HepG2 (cell line): ENCODE measurements around the gene CARS2. TPM values are rescaled to one million over a fixed set of nuclear protein-coding genes. Genes with fewer than 3 reads are reported as not detected.
A peak's percentile ranks its signal among the peaks of the same experiment; 100 is the strongest.

Experiments
- ATAC-seq: fragments of 200-7000 bp; cut with Tn5 transposase; 3 replicates; pipeline ENCODE4 v1.9.1; 2020; ENCODE audit warnings: mild to moderate bottlenecking, moderate library complexity
- BruUV-seq: library from RNA; stranded (reverse); fragments of 400-500 nt; replicated peaks from 2 replicates; lab custom pipeline; 2021; lab: Mats Ljungman, UMichigan
- CTCF ChIA-PET: fragments of 300-600 bp; formaldehyde crosslinking; extraction: SDS; loops from one replicate; lab custom pipeline; 2021; ENCODE audit warnings: low total read pairs, inconsistent platforms, low intra/inter-chr PET ratio; lab: Yijun Ruan, JAX
- POLR2A ChIA-PET: fragments of 350-600 bp; sonication (Branson Sonifier 250); formaldehyde crosslinking; loops from one replicate; lab custom pipeline; 2020; ENCODE audit warnings: antibody characterized with exemption, inconsistent platforms; lab: Yijun Ruan, JAX
- DNase-seq: peaks from one replicate; pipeline ENCODE4 v3.0.0-alpha.2; 2015; ENCODE audit warnings: low spot score
- FAIRE-seq: peaks from 3 replicates; lab custom pipeline; 2011; peaks lifted over from hg19 to GRCh38; lab: Jason Lieb, UNC
- H2AFZ ChIP-seq: one replicate; pipeline ENCODE4 v1.6.1; 2011; ENCODE audit warnings: low read length, inconsistent platforms
- H3K27ac ChIP-seq: fragments of 300-600 bp; 3 replicates; pipeline ENCODE4 v1.8.0; 2011; ENCODE audit warnings: mixed run types, mild to moderate bottlenecking, mixed read lengths, low read length, inconsistent platforms; ENCODE audit not compliant: insufficient read depth; ENCODE audit errors: extremely low read length
- H3K27me3 ChIP-seq, 2 experiments: fragments of 200-600 bp in 1 of 2; 2 replicates in 1 of 2; 3 replicates in 1 of 2; pipeline versions ENCODE4 v1.6.0 to v1.8.0; 2011; ENCODE audit warnings: low read length in 2 of 2, mild to moderate bottlenecking in 2 of 2, moderate library complexity in 2 of 2, inconsistent platforms in 1 of 2; ENCODE audit not compliant: insufficient read depth in 2 of 2, control insufficient read depth in 1 of 2
- H3K36me3 ChIP-seq, 2 experiments: fragments of 200-600 bp in 1 of 2; replicated peaks in 1 of 2; 2 replicates in 1 of 2; 3 replicates in 1 of 2; pipeline versions ENCODE4 v1.5.1 to v1.8.0; 2011; ENCODE audit warnings: low read length in 2 of 2, inconsistent platforms in 1 of 2; ENCODE audit not compliant: insufficient read depth in 2 of 2, control insufficient read depth in 1 of 2
- H3K4me1 ChIP-seq: 2 replicates; pipeline ENCODE4 v1.5.1; 2012; ENCODE audit warnings: low read length, inconsistent platforms; ENCODE audit not compliant: insufficient read depth
- H3K4me2 ChIP-seq: 2 replicates; pipeline ENCODE4 v1.6.0; 2011; ENCODE audit warnings: low read depth, low read length, inconsistent platforms
- H3K4me3 ChIP-seq, 3 experiments: fragments of 200-600 bp in 1 of 3; sonication (generic), shearing (Covaris generic) in 1 of 3; replicated peaks in 1 of 3; 2 replicates each; pipeline ENCODE4 v1.5.1; 2011 to 2016; ENCODE audit warnings: low read length in 3 of 3, inconsistent platforms in 2 of 3, low read depth in 2 of 3, mild to moderate bottlenecking in 2 of 3, control low read depth in 1 of 3, mixed read lengths in 1 of 3; ENCODE audit not compliant: insufficient read depth in 1 of 3
- H3K79me2 ChIP-seq: one replicate; pipeline ENCODE4 v1.6.1; 2011; ENCODE audit warnings: low read length, inconsistent platforms; ENCODE audit not compliant: insufficient read depth
- H3K9ac ChIP-seq: 2 replicates; pipeline ENCODE4 v1.6.0; 2011; ENCODE audit warnings: mild to moderate bottlenecking, low read depth, low read length, inconsistent platforms; ENCODE audit not compliant: insufficient read depth
- H3K9me3 ChIP-seq: 2 replicates; pipeline ENCODE4 v1.5.1; 2012; ENCODE audit warnings: mild to moderate bottlenecking, low read length
- H4K20me1 ChIP-seq: 2 replicates; pipeline ENCODE4 v1.6.0; 2011; ENCODE audit warnings: inconsistent platforms, mild to moderate bottlenecking, low read length, moderate library complexity; ENCODE audit not compliant: insufficient read depth
- AGO2 ChIP-seq: fragments of 200-400 bp; formaldehyde crosslinking; optimal IDR thresholded peaks from 2 replicates; pipeline ENCODE3; 2017; ENCODE audit warnings: mild to moderate bottlenecking, low read depth, low read length, moderate library complexity
- AKAP8 ChIP-seq: sonication (generic); formaldehyde crosslinking; IDR thresholded peaks from 2 replicates; pipeline ENCODE4 v1.5.1; 2020; ENCODE audit warnings: mild to moderate bottlenecking, missing genetic modification reagents
- FOXA1 ChIP-seq, 2 experiments: fragments of 450-650 bp in 1 of 2; sonication (generic) in 1 of 2; formaldehyde crosslinking in 1 of 2; IDR thresholded peaks; 2 replicates each; pipeline versions ENCODE4 v1.4.0 to v1.6.1; 2016 to 2020; ENCODE audit warnings: missing genetic modification reagents in 1 of 2
- FOXA3 ChIP-seq: IDR thresholded peaks from 2 replicates; pipeline ENCODE4 v1.6.1; 2016; ENCODE audit warnings: missing genetic modification reagents, missing compliant biosample characterization
- JUN ChIP-seq: sonication (generic); formaldehyde crosslinking; IDR thresholded peaks from 2 replicates; pipeline ENCODE4 v1.4.0; 2020; ENCODE audit warnings: mild to moderate bottlenecking, missing genetic modification reagents
- KDM2A ChIP-seq: sonication (generic); formaldehyde crosslinking; IDR thresholded peaks from 2 replicates; pipeline ENCODE4 v1.4.0; 2020; ENCODE audit warnings: low read depth, missing genetic modification reagents, borderline replicate concordance
- KLF9 ChIP-seq: IDR thresholded peaks from 2 replicates; pipeline ENCODE4 v1.6.1; 2016; ENCODE audit warnings: low read depth
- MIER2 ChIP-seq: IDR thresholded peaks from 2 replicates; pipeline ENCODE4 v1.6.1; 2016; ENCODE audit warnings: missing biosample characterization, missing genetic modification reagents
- MIER3 ChIP-seq: IDR thresholded peaks from 2 replicates; pipeline ENCODE4 v1.6.1; 2016; ENCODE audit warnings: missing compliant biosample characterization, borderline replicate concordance
- PRMT3 ChIP-seq: sonication (generic); formaldehyde crosslinking; IDR thresholded peaks from 2 replicates; pipeline ENCODE4 v1.8.1; 2022; ENCODE audit warnings: low read depth, mild to moderate bottlenecking, moderate library complexity, missing genetic modification reagents, borderline replicate concordance
- RFX1 ChIP-seq: fragments of 450-650 bp; IDR thresholded peaks from 2 replicates; pipeline ENCODE4 v1.6.1; 2017
- ZNF160 ChIP-seq: sonication (generic); formaldehyde crosslinking; IDR thresholded peaks from 2 replicates; pipeline ENCODE4 v1.8.0; 2022; ENCODE audit warnings: mild to moderate bottlenecking, inconsistent platforms, missing genetic modification reagents
- ZNF30 ChIP-seq: sonication (generic); formaldehyde crosslinking; IDR thresholded peaks from 2 replicates; pipeline ENCODE4 v1.5.0; 2020; ENCODE audit warnings: mild to moderate bottlenecking, missing genetic modification reagents
- ZNF326 ChIP-seq: sonication (generic); formaldehyde crosslinking; IDR thresholded peaks from 2 replicates; pipeline ENCODE4 v1.4.0; 2020; ENCODE audit warnings: missing genetic modification reagents, borderline replicate concordance
- ZNF569 ChIP-seq: sonication (generic); formaldehyde crosslinking; IDR thresholded peaks from 2 replicates; pipeline ENCODE4 v1.5.0; 2020; ENCODE audit warnings: mild to moderate bottlenecking, missing genetic modification reagents, moderate library complexity, borderline replicate concordance
- WGBS: methylation state at CpG from one replicate; pipeline ENCODE4 v1.1.6; 2017; ENCODE audit warnings: low lambda C conversion rate; 5-methylcytosine and 5-hydroxymethylcytosine counted together
- in situ Hi-C: cut with HindIII; loops from 2 replicates; pipeline ENCODE4 v1.10.0; 2017; ENCODE audit warnings: low pct_unique_long_range_greater_than_20kb; ENCODE audit not compliant: extremely low pct_ligation_motif_present
- intact Hi-C: fragments of 100-400 bp; cut with micrococcal nuclease; formaldehyde crosslinking; loops from one replicate; pipeline ENCODE4 v1.10.0; 2022; ENCODE audit not compliant: unreplicated experiment
- polyA plus RNA-seq, 8 experiments: library from polyadenylated mRNA; depleted of rRNA in 3 of 8; stranded (reverse) in 7 of 8; unstranded in 1 of 8; fragments of >200 nt; fragmentation: Illumina TruSeq in 4 of 8; extraction: Trizol in 4 of 8; gene quantifications; 2 replicates each; pipeline versions ENCODE4 v1.2.1 to v1.2.3, GENCODE V29; 2011 to 2016; ENCODE audit warnings: low read depth in 4 of 8, missing spikeins in 1 of 8, mixed read lengths in 1 of 8; ENCODE audit not compliant: insufficient read depth in 1 of 8
- total RNA-seq, 5 experiments: library from RNA; depleted of rRNA; stranded (reverse); fragments of >200 nt; fragmentation: Illumina TruSeq; extraction: Trizol; gene quantifications; 2 replicates each; pipeline ENCODE4 v1.2.3, GENCODE V29; 2016; ENCODE audit warnings: low read depth in 1 of 5
- TF ChIP-seq, protein P1 (sequence below): sonication (generic); formaldehyde crosslinking; IDR thresholded peaks from 2 replicates; pipeline ENCODE4 v1.8.0; 2022; ENCODE audit warnings: mild to moderate bottlenecking, missing genetic modification reagents, moderate library complexity
- TF ChIP-seq, protein P2 (sequence below): sonication (generic); formaldehyde crosslinking; IDR thresholded peaks from 2 replicates; pipeline ENCODE4 v1.9.0; 2022; ENCODE audit warnings: low read depth, missing genetic modification reagents
- TF ChIP-seq, protein P3 (sequence below): sonication (generic); formaldehyde crosslinking; IDR thresholded peaks from 2 replicates; pipeline ENCODE4 v1.4.0; 2020; ENCODE audit warnings: mild to moderate bottlenecking, missing genetic modification reagents

Gene CARS2
- total and polyA plus RNA-seq, 2 of the 13 experiments (the other 11 are each of a cell fraction or from before 2014, with no cell fraction given) = 41.1 to 59.3 TPM

DNA sequence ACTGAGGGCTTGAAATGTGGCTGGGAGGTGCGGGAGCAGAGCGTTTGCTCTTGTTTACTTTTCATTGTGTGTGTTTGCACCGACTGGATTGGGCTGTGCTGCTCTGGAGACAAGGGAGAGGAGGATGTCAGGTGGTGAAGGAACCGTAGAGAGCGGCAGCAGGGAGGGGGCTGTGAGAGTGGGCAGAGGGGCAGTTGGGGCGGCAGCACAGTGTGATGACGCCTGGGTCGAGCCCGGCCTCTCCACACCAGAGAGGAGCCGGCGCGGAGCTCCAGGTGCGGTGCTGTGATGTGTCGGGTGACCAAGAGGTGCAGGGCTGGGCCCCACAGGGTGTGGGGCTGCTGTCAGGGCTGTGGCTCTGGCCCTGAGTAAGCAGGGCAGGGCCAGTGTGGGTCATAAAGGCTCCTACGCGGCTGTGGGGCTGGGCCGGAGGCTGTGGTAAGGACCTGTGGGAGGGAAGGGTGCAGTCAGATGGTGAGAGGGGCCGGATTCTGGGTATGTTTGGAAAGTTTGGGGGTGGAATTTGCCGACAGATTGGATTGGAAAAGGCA is 80.1 kb downstream of the CARS2 start:
- POLR2A ChIA-PET = no interaction called here
- intact Hi-C loops = no loop called here
- CTCF ChIA-PET = no interaction called here

More for the DNA sequence above, 80.1 kb downstream of the CARS2 start:
- Histone ChIP-seq H3K4me3 (no peak overlapping the region), H2AFZ (no peak overlapping the region), H4K20me1 (peaks cover 25% of the 10 kb centered on the region), H3K27me3 (no peaks in the 10 kb centered on the region), H3K4me1 (peaks cover 18% of the 10 kb centered on the region)
- TF ChIP-seq FOXA1 (IDR thresholded peaks at IDR 0.05) = no peak
- peak; percentile 26; the same call in 1 of the 2 replicates for TF ChIP-seq FOXA1 (CRISPR knock-in tag; IDR thresholded peaks at IDR 0.05)
- no peak for TF ChIP-seq ZNF160 (CRISPR knock-in tag)
- no peak for TF ChIP-seq RFX1
- no peak for TF ChIP-seq ZNF326 (CRISPR knock-in tag)
- TF ChIP-seq MIER3 = no peak
- no peak for TF ChIP-seq KLF9 (CRISPR knock-in tag)
- TF ChIP-seq PRMT3 (CRISPR knock-in tag) = no peak
- TF ChIP-seq, protein P1, sequence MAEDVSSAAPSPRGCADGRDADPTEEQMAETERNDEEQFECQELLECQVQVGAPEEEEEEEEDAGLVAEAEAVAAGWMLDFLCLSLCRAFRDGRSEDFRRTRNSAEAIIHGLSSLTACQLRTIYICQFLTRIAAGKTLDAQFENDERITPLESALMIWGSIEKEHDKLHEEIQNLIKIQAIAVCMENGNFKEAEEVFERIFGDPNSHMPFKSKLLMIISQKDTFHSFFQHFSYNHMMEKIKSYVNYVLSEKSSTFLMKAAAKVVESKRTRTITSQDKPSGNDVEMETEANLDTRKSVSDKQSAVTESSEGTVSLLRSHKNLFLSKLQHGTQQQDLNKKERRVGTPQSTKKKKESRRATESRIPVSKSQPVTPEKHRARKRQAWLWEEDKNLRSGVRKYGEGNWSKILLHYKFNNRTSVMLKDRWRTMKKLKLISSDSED = no peak
- TF ChIP-seq KDM2A = no peak
- TF ChIP-seq AKAP8 (CRISPR knock-in tag) = no peak
- TF ChIP-seq FOXA3 (CRISPR knock-in tag) = 0 out of 2 replicates have a peak, but pooled peaks have one; percentile 25
- TF ChIP-seq, protein P2, sequence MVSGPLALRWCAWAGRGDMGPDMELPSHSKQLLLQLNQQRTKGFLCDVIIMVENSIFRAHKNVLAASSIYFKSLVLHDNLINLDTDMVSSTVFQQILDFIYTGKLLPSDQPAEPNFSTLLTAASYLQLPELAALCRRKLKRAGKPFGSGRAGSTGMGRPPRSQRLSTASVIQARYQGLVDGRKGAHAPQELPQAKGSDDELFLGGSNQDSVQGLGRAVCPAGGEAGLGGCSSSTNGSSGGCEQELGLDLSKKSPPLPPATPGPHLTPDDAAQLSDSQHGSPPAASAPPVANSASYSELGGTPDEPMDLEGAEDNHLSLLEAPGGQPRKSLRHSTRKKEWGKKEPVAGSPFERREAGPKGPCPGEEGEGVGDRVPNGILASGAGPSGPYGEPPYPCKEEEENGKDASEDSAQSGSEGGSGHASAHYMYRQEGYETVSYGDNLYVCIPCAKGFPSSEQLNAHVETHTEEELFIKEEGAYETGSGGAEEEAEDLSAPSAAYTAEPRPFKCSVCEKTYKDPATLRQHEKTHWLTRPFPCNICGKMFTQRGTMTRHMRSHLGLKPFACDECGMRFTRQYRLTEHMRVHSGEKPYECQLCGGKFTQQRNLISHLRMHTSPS = no peak
- TF ChIP-seq, protein P3, sequence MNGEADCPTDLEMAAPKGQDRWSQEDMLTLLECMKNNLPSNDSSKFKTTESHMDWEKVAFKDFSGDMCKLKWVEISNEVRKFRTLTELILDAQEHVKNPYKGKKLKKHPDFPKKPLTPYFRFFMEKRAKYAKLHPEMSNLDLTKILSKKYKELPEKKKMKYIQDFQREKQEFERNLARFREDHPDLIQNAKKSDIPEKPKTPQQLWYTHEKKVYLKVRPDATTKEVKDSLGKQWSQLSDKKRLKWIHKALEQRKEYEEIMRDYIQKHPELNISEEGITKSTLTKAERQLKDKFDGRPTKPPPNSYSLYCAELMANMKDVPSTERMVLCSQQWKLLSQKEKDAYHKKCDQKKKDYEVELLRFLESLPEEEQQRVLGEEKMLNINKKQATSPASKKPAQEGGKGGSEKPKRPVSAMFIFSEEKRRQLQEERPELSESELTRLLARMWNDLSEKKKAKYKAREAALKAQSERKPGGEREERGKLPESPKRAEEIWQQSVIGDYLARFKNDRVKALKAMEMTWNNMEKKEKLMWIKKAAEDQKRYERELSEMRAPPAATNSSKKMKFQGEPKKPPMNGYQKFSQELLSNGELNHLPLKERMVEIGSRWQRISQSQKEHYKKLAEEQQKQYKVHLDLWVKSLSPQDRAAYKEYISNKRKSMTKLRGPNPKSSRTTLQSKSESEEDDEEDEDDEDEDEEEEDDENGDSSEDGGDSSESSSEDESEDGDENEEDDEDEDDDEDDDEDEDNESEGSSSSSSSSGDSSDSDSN = no peak
- TF ChIP-seq ZNF30 = no peak
- no peak for TF ChIP-seq ZNF569 (CRISPR knock-in tag)
- no peak for TF ChIP-seq MIER2 (CRISPR knock-in tag)
- peak; percentile 27 for TF ChIP-seq AGO2
- no peak for TF ChIP-seq JUN
- TF ChIP-seq, all 625 proteins: peak for 3
- no TSS peak for BruUV-seq
- peaks cover 86% of the 10 kb centered on the region for H3K79me2 ChIP-seq
- no peak overlapping the region for H3K27ac ChIP-seq
- DNase-seq (no peak), FAIRE-seq (no peak), ATAC-seq (peak; percentile 62)
- WGBS = 85% methylated on average over 19 of the region's 19 CpGs
- peaks cover 19 to 68% of the 10 kb centered on the region in 2 experiments; a peak in 4 of 5 replicates for H3K36me3 ChIP-seq
- in situ Hi-C loops = no loop called here
- H3K4me2 ChIP-seq = no peak overlapping the region
- no peaks in the 10 kb centered on the region for H3K9me3 ChIP-seq
- no peak overlapping the region for H3K9ac ChIP-seq
